ENCODE data around the gene ITPKB.

The ITPKB gene

GRCh38 chr1:226644541-226645176 lies 94.4 kb downstream of the ITPKB start:
- TF ChIP-seq RAD21 (IDR thresholded peaks at IDR 0.05; ENCODE audit: low read depth) (no peak), CEBPB (IDR thresholded peaks at IDR 0.05) (no peak), YY1 (IDR thresholded peaks at IDR 0.05; ENCODE audit: low read depth) (no peak), EGR1 (IDR thresholded peaks at IDR 0.05) (no peak), EP300 (IDR thresholded peaks at IDR 0.05; ENCODE audit: borderline replicate concordance) (no peak), ZBTB7A (IDR thresholded peaks at IDR 0.05; ENCODE audit: low read depth) (no peak), USF1 (IDR thresholded peaks at IDR 0.05) (no peak), CREB1 (IDR thresholded peaks at IDR 0.05; ENCODE audit: low read depth) (no peak), REST (IDR thresholded peaks at IDR 0.05; ENCODE audit: low read depth) (no peak), TEAD4 (IDR thresholded peaks at IDR 0.05) (no peak), FOXM1 (IDR thresholded peaks at IDR 0.05; ENCODE audit: borderline replicate concordance, low read depth) (no peak), NFIC (IDR thresholded peaks at IDR 0.05) (no peak), TCF12 (IDR thresholded peaks at IDR 0.05; ENCODE audit: low read depth) (no peak), MAX (IDR thresholded peaks at IDR 0.05) (no peak), TAF1 (IDR thresholded peaks at IDR 0.05; ENCODE audit: low read depth) (no peak)

GRCh38 chr1:226643611-226644540 lies 95.2 kb downstream of the ITPKB start:
- TF ChIP-seq EGR1 (IDR thresholded peaks at IDR 0.05): no peak
- TF ChIP-seq FOXM1 (IDR thresholded peaks at IDR 0.05; ENCODE audit: borderline replicate concordance, low read depth): no peak
- no peak for TF ChIP-seq MAX (IDR thresholded peaks at IDR 0.05)
- no peak for TF ChIP-seq RAD21 (IDR thresholded peaks at IDR 0.05; ENCODE audit: low read depth)
- no peak for TF ChIP-seq NFIC (IDR thresholded peaks at IDR 0.05)
- no peak for TF ChIP-seq USF1 (IDR thresholded peaks at IDR 0.05)
- TF ChIP-seq REST (IDR thresholded peaks at IDR 0.05; ENCODE audit: low read depth): no peak
- no peak for TF ChIP-seq CEBPB (IDR thresholded peaks at IDR 0.05)

- no peak for TF ChIP-seq CREB1 (IDR thresholded peaks at IDR 0.05; ENCODE audit: low read depth)
- TF ChIP-seq EGR1 (IDR thresholded peaks at IDR 0.05): peak; percentile 56; the same call in 1 of the 2 replicates
These were observed 95.9 kb downstream of the ITPKB start for GRCh38 chr1:226643177-226643576.

GRCh38 chr1:226642421-226642820 lies 96.7 kb downstream of the ITPKB start:
- TF ChIP-seq REST (IDR thresholded peaks at IDR 0.05; ENCODE audit: low read depth) (no peak), TAF1 (IDR thresholded peaks at IDR 0.05; ENCODE audit: low read depth) (no peak), EGR1 (IDR thresholded peaks at IDR 0.05) (no peak), CEBPB (IDR thresholded peaks at IDR 0.05) (no peak), YY1 (IDR thresholded peaks at IDR 0.05; ENCODE audit: low read depth) (no peak), NFIC (IDR thresholded peaks at IDR 0.05) (no peak), USF1 (IDR thresholded peaks at IDR 0.05) (no peak), ZBTB7A (IDR thresholded peaks at IDR 0.05; ENCODE audit: low read depth) (no peak), MAX (IDR thresholded peaks at IDR 0.05) (no peak), CREB1 (IDR thresholded peaks at IDR 0.05; ENCODE audit: low read depth) (no peak), FOXM1 (IDR thresholded peaks at IDR 0.05; ENCODE audit: borderline replicate concordance, low read depth) (no peak), RAD21 (IDR thresholded peaks at IDR 0.05; ENCODE audit: low read depth) (no peak), TEAD4 (IDR thresholded peaks at IDR 0.05) (no peak)
